ENCODE measurements around the gene ZNF268.

GRCh38 chr12:133215724-133216123 lies 34.4 kb downstream of the ZNF268 start:
- no peak for TF ChIP-seq CTCF (IDR thresholded peaks at IDR 0.05; ENCODE audit: insufficient read depth, low read length)
- no peak for TF ChIP-seq SPI1 (IDR thresholded peaks at IDR 0.05; ENCODE audit: borderline replicate concordance, low read depth)
- no peak for TF ChIP-seq POLR2AphosphoS5 (IDR thresholded peaks at IDR 0.05; ENCODE audit: low read depth)
- TF ChIP-seq REST (IDR thresholded peaks at IDR 0.05; ENCODE audit: insufficient replicate concordance, low read depth), result no peak
- TF ChIP-seq GABPA (IDR thresholded peaks at IDR 0.05; ENCODE audit: low read depth), result no peak

Data from HL-60 (cell line).